Stimulated activated naive CD8-positive, alpha-beta T cell treated with anti-CD3 and anti-CD28 coated beads, Interleukin-15, Interleukin-2, amounts not matched to agents 100 U/mL and 50 U/mL, for 24 hours (primary cell): ENCODE results near the gene MMP24.

Experiments
- ATAC-seq: fragments of 150-1000 bp; cut with Tn5 transposase; one replicate; pipeline ENCODE4 v1.10.0; 2021
- DNase-seq: peaks from one replicate; pipeline ENCODE4 v3.0.0; 2021

The MMP24 gene

GRCh38 chr20:35293303-35294292 is 67.1 kb downstream of the MMP24 start:
- ATAC-seq = no peak

GRCh38 chr20:35294293-35294685 is 67.8 kb downstream of the MMP24 start:
- DNase-seq (no peak), ATAC-seq (no peak)

More at GRCh38 chr20:35293303-35294292, 67.1 kb downstream of the MMP24 start:
- no peak for DNase-seq

- DNase-seq = no peak
- no peak for ATAC-seq
These were observed 68.6 kb downstream of the MMP24 start for GRCh38 chr20:35295058-35295457.

GRCh38 chr20:35295674-35296073 is 69.2 kb downstream of the MMP24 start:
- no peak for DNase-seq
- no peak for ATAC-seq

GRCh38 chr20:35296101-35296554 is 69.6 kb downstream of the MMP24 start:
- ATAC-seq (no peak), DNase-seq (no peak)

- ATAC-seq = no peak
- DNase-seq = no peak
These were observed 70.7 kb downstream of the MMP24 start for GRCh38 chr20:35297155-35297554.

GRCh38 chr20:35297740-35298139 is 71.2 kb downstream of the MMP24 start:
- DNase-seq = no peak
- no peak for ATAC-seq

GRCh38 chr20:35298264-35298663 is 71.8 kb downstream of the MMP24 start:
- ATAC-seq = no peak
- DNase-seq = no peak

- DNase-seq (no peak), ATAC-seq (no peak)
These were observed 73.3 kb downstream of the MMP24 start for GRCh38 chr20:35299780-35300179.

GRCh38 chr20:35300469-35301262 is 74.2 kb downstream of the MMP24 start:
- ATAC-seq (no peak), DNase-seq (no peak)

GRCh38 chr20:35301426-35301825 is 74.9 kb downstream of the MMP24 start:
- DNase-seq (no peak), ATAC-seq (no peak)

- no peak for DNase-seq
These were observed 76.2 kb downstream of the MMP24 start for GRCh38 chr20:35302421-35303335.

GRCh38 chr20:35303382-35303734 is 76.9 kb downstream of the MMP24 start:
- ATAC-seq (no peak), DNase-seq (no peak)

More at GRCh38 chr20:35302421-35303335, 76.2 kb downstream of the MMP24 start:
- no peak for ATAC-seq

- peak; percentile 85 for DNase-seq
- ATAC-seq = peak; percentile 54
These were observed 77.4 kb downstream of the MMP24 start for GRCh38 chr20:35303735-35304491.

- no peak for ATAC-seq
- DNase-seq = no peak
These were observed 78.5 kb downstream of the MMP24 start for GRCh38 chr20:35304956-35305355.

- peak; percentile 99 for ATAC-seq
- peak; percentile 84 for DNase-seq
These were observed 79.4 kb downstream of the MMP24 start for GRCh38 chr20:35305682-35306556.

- peak; percentile 40 for DNase-seq
- ATAC-seq = no peak
These were observed 80.5 kb downstream of the MMP24 start for GRCh38 chr20:35306931-35307517.

GRCh38 chr20:35307666-35308653 is 81.5 kb downstream of the MMP24 start:
- no peak for DNase-seq

More at GRCh38 chr20:35307666-35308653, 81.5 kb downstream of the MMP24 start:
- ATAC-seq = no peak
